ENCODE results near the gene PPP1R12C. TPM values are rescaled to one million over a fixed set of nuclear protein-coding genes. Genes with fewer than 3 reads are reported as not detected.

Gene PPP1R12C
- total RNA-seq, 1 experiment from 2014 or later: 158 TPM

DNA sequence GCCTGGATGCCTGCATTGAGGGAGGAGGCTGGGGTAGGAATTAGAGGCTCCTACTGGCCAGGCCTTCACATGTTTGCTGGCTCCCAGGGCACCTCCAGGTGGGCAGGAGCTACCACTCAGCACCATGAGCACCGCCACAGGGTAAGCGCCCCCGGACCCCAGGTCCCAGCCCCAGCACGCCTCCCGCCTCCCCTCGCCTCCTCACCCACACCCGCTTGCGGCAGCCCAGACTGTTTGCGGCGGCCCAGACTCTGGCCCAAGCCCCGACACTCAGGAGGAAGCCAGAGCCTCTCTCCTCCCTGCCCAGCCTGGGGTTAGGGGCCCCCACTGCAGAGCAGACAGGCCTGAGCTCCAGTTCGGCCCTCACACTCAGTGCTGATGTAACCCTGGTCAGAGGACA, 41.1 kb downstream of the PPP1R12C start:
- Histone ChIP-seq H3K27me3 (ENCODE audit: control insufficient read depth, insufficient read depth, low read length) (no peaks in the 10 kb centered on the region), H3K36me3 (ENCODE audit: control insufficient read depth, insufficient read depth, low read length) (no peaks in the 10 kb centered on the region), H3K4me3 (ENCODE audit: low read depth in 2 of 2, low read length in 2 of 2) (no peak overlapping the region), H3K9me3 (ENCODE audit: control insufficient read depth, insufficient read depth, low read depth, low read length) (no peaks in the 10 kb centered on the region), H3K27ac (ENCODE audit: low read length) (no peak overlapping the region), H3K4me1 (ENCODE audit: control insufficient read depth, insufficient read depth, low read length) (peaks cover 8% of the 10 kb centered on the region)
- no peak for ATAC-seq
- no peak for DNase-seq (ENCODE audit: low read depth, low spot score)
- in situ Hi-C loops (cut with HindIII; ENCODE audit: low pct_unique_long_range_greater_than_20kb, low sequenced_read_pairs) (no loop called here), intact Hi-C loops (cut with micrococcal nuclease; ENCODE audit: unreplicated experiment) (no loop called here)
- CTCF ChIA-PET: interaction anchor here (1.1 kb wide), 1 partner anchor 9 kb away, joined by 3 read pairs; no protein-coding TSS in a partner anchor
- TF ChIP-seq SIN3A (IDR thresholded peaks at IDR 0.05; ENCODE audit: borderline replicate concordance, insufficient read depth, low read depth, low read length): no peak
- TF ChIP-seq, protein P1, sequence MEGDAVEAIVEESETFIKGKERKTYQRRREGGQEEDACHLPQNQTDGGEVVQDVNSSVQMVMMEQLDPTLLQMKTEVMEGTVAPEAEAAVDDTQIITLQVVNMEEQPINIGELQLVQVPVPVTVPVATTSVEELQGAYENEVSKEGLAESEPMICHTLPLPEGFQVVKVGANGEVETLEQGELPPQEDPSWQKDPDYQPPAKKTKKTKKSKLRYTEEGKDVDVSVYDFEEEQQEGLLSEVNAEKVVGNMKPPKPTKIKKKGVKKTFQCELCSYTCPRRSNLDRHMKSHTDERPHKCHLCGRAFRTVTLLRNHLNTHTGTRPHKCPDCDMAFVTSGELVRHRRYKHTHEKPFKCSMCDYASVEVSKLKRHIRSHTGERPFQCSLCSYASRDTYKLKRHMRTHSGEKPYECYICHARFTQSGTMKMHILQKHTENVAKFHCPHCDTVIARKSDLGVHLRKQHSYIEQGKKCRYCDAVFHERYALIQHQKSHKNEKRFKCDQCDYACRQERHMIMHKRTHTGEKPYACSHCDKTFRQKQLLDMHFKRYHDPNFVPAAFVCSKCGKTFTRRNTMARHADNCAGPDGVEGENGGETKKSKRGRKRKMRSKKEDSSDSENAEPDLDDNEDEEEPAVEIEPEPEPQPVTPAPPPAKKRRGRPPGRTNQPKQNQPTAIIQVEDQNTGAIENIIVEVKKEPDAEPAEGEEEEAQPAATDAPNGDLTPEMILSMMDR (IDR thresholded peaks at IDR 0.05): no peak
- no TSS peak for BruUV-seq (replicated peaks)
- POLR2A ChIA-PET: no interaction called here

DNA sequence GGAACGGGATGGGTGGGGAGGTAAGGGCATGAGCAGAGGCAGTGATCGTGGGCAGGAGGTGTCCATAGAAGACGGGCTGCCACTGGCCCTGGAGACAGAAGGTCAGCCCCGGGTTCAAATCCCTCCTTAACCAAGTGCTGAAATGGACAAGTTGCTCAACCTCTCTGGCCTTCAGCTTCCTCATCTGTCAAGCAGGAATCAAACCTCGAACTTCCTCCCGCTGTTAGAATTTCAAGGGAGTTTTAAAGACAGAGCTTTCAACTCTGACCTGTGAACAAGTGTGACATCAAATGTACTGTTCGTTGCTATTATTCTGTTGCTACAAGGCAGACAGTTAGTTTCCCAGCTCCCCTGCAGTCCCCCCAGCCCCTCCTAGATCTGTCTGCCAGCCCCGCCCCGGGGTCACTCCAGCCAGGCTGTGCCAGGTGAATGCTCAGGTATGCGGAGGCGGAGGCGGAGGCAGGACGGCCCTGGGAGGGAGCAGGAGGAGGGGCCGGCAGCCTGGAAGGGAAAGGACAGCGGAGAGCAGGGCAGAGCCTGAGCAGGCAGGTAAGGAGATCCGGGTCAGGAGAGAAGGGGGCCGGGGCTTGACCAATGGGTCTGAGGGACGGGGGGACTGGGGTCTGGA, 42.0 kb downstream of the PPP1R12C start, which contains the start of gene EPS8L1:
Gene EPS8L1, plus strand, starts transcription at position 499 of the 628 bp plus-strand sequence. CDS start 576 bp downstream, outside the sequence.
- H3K4me1 ChIP-seq (ENCODE audit: control insufficient read depth, insufficient read depth, low read length): peaks cover 17% of the 10 kb centered on the region
- no TSS peak for BruUV-seq (replicated peaks)
- in situ Hi-C loops (cut with HindIII; ENCODE audit: low pct_unique_long_range_greater_than_20kb, low sequenced_read_pairs) (no loop called here), intact Hi-C loops (cut with micrococcal nuclease; ENCODE audit: unreplicated experiment) (no loop called here)
- H3K27me3 ChIP-seq (ENCODE audit: control insufficient read depth, insufficient read depth, low read length): no peaks in the 10 kb centered on the region
- CTCF ChIA-PET: interaction anchor here (1.1 kb wide), 1 partner anchor 10 kb away, joined by 3 read pairs; no protein-coding TSS in a partner anchor
- TF ChIP-seq SIN3A (IDR thresholded peaks at IDR 0.05; ENCODE audit: borderline replicate concordance, insufficient read depth, low read depth, low read length) (no peak), TCF7L2 (IDR thresholded peaks at IDR 0.05; ENCODE audit: low read depth, low read length) (no peak), POLR2AphosphoS5 (IDR thresholded peaks at IDR 0.05; ENCODE audit: low read depth, low read length) (no peak)
- TF ChIP-seq, protein P1 (IDR thresholded peaks at IDR 0.05): no peak
- TF ChIP-seq, protein P2, sequence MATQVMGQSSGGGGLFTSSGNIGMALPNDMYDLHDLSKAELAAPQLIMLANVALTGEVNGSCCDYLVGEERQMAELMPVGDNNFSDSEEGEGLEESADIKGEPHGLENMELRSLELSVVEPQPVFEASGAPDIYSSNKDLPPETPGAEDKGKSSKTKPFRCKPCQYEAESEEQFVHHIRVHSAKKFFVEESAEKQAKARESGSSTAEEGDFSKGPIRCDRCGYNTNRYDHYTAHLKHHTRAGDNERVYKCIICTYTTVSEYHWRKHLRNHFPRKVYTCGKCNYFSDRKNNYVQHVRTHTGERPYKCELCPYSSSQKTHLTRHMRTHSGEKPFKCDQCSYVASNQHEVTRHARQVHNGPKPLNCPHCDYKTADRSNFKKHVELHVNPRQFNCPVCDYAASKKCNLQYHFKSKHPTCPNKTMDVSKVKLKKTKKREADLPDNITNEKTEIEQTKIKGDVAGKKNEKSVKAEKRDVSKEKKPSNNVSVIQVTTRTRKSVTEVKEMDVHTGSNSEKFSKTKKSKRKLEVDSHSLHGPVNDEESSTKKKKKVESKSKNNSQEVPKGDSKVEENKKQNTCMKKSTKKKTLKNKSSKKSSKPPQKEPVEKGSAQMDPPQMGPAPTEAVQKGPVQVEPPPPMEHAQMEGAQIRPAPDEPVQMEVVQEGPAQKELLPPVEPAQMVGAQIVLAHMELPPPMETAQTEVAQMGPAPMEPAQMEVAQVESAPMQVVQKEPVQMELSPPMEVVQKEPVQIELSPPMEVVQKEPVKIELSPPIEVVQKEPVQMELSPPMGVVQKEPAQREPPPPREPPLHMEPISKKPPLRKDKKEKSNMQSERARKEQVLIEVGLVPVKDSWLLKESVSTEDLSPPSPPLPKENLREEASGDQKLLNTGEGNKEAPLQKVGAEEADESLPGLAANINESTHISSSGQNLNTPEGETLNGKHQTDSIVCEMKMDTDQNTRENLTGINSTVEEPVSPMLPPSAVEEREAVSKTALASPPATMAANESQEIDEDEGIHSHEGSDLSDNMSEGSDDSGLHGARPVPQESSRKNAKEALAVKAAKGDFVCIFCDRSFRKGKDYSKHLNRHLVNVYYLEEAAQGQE (IDR thresholded peaks at IDR 0.05; ENCODE audit: insufficient read depth in 1 of 2, low read depth in 2 of 2, low read length in 1 of 2): no peak
- H3K27ac ChIP-seq (ENCODE audit: low read length): no peak within 1 kb of the TSS
- ATAC-seq (no peak), DNase-seq (ENCODE audit: low read depth, low spot score) (no peak)
- no peaks in the 10 kb centered on the region for H3K36me3 ChIP-seq (ENCODE audit: control insufficient read depth, insufficient read depth, low read length)
- H3K9me3 ChIP-seq (ENCODE audit: control insufficient read depth, insufficient read depth, low read depth, low read length): no peaks in the 10 kb centered on the region
- no peak within 1 kb of the TSS for H3K4me3 ChIP-seq (ENCODE audit: low read depth in 2 of 2, low read length in 2 of 2)
- POLR2A ChIA-PET: interaction anchor here (0.6 kb wide), 1 partner anchor 30 kb away, joined by 3 read pairs; no protein-coding TSS in a partner anchor
